ENCODE data around the gene GRIK3. TPM values are rescaled to one million over a fixed set of nuclear protein-coding genes. Genes with fewer than 3 reads are reported as not detected.

Gene GRIK3
- total and polyA plus RNA-seq, 11 donors: 0.06 to 1.6 (median 0.29) TPM

GRCh38 chr1:36775716-36776115, 258.6 kb downstream of the GRIK3 start:
- DNase-seq (no peak), ATAC-seq (no peak)
- Histone ChIP-seq H3K4me3 (no peak overlapping the region), H3K4me1 (no peaks in the 10 kb centered on the region), H3K36me3 (no peaks in the 10 kb centered on the region), H3K27ac (no peak overlapping the region), H3K9me3 (no peaks in the 10 kb centered on the region), H3K27me3 (peaks cover 7 to 75% (median 25%) of the 10 kb centered on the region in 9 donors)
- no peak for TF ChIP-seq CTCF (IDR thresholded peaks at IDR 0.05)
- no peak for TF ChIP-seq POLR2A (IDR thresholded peaks at IDR 0.05)
- intact Hi-C loops (cut with DNase I): no loop called here
- WGBS, 4 donors: 11 to 33% (median 23%) methylated on average over 2 of the region's 2 CpGs

DNA sequence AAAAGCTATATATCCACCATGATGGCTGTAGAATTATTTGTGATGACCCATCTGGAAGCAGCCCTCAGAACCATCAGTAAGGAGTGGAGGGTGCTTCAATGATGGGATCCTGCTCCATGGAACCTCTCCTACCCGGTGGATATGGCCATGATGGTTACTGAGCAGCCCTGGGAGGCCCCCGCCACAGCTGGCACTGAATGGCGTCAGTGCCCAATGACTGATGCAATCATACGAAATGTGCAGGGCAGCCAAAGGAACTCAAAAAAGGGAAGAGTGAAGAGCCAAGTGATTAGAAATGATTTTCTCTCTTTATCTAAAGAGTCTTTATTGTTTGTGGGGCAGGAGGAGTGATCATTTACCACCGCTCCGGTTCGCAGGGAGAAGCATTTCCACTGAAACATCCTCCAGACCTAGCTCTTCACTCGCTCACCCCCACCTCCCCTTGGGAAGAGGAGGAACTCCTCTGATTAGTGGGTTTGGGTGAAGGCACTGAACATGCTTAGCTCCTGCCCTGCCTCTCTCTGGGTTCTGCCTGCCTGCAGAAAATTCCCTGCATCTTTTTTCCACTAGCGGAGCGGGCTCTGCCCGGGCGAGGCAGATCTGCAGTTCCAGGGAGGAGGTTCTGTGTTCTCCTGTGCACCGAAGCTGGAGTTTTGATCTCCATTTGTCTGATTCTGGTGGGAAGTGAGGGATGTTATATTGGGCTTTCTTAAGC, 260.3 kb downstream of the GRIK3 start:
- H3K36me3 ChIP-seq: no peaks in the 10 kb centered on the region
- intact Hi-C loops (cut with DNase I): no loop called here
- WGBS, 4 donors: 67 to 80% (median 72%) methylated on average over 13 of the region's 13 CpGs
- ATAC-seq (no peak), DNase-seq (no peak)
- H3K9me3 ChIP-seq: no peaks in the 10 kb centered on the region
- H3K27me3 ChIP-seq: peaks cover 7 to 84% (median 29%) of the 10 kb centered on the region in 9 donors
- no peak overlapping the region for H3K4me3 ChIP-seq
- no peaks in the 10 kb centered on the region for H3K4me1 ChIP-seq
- no peak overlapping the region for H3K27ac ChIP-seq
- TF ChIP-seq POLR2A (IDR thresholded peaks at IDR 0.05) (no peak), CTCF (IDR thresholded peaks at IDR 0.05) (no peak)

GRCh38 chr1:36772647-36773495, 261.4 kb downstream of the GRIK3 start:
- intact Hi-C loops (cut with DNase I): no loop called here
- 63 to 71% (median 67%) methylated on average over 7 to 8 of the region's 8 CpGs for WGBS, 4 donors
- Histone ChIP-seq H3K4me3 (no peak overlapping the region), H3K9me3 (no peaks in the 10 kb centered on the region), H3K27ac (no peak overlapping the region), H3K4me1 (no peaks in the 10 kb centered on the region), H3K27me3 (peaks cover 7 to 91% (median 31%) of the 10 kb centered on the region in 9 donors), H3K36me3 (no peaks in the 10 kb centered on the region)
- TF ChIP-seq CTCF (IDR thresholded peaks at IDR 0.05) (no peak), POLR2A (IDR thresholded peaks at IDR 0.05) (no peak)
- ATAC-seq: no peak
- DNase-seq: no peak

GRCh38 chr1:36771660-36772284, 262.5 kb downstream of the GRIK3 start:
- H3K27me3 ChIP-seq: peaks cover 7 to 90% (median 31%) of the 10 kb centered on the region in 9 donors
- intact Hi-C loops (cut with DNase I): no loop called here
- H3K4me3 ChIP-seq: no peak overlapping the region
- H3K36me3 ChIP-seq: no peaks in the 10 kb centered on the region
- no peak overlapping the region for H3K27ac ChIP-seq
- no peak for TF ChIP-seq CTCF (IDR thresholded peaks at IDR 0.05)
- TF ChIP-seq POLR2A (IDR thresholded peaks at IDR 0.05): no peak
- DNase-seq (no peak), ATAC-seq (no peak)
- WGBS, 4 donors: 1 to 7% (median 6%) methylated on average over 17 of the region's 17 CpGs
- H3K9me3 ChIP-seq: no peaks in the 10 kb centered on the region
- no peaks in the 10 kb centered on the region for H3K4me1 ChIP-seq
